ENCODE results near the gene CDC25C. TPM values are rescaled to one million over a fixed set of nuclear protein-coding genes. Genes with fewer than 3 reads are reported as not detected.
A peak's percentile ranks its signal among the peaks of the same experiment; 100 is the strongest.

The CDC25C gene
- total RNA-seq, 1 experiment from 2014 or later = 18.8 TPM

GRCh38 chr5:138241688-138242571, 89.7 kb downstream of the CDC25C start (continued):
- TF ChIP-seq TCF7 (CRISPR knock-in tag; IDR thresholded peaks at IDR 0.05; ENCODE audit: low read depth) (no peak), PRRX2 (CRISPR knock-in tag; IDR thresholded peaks at IDR 0.05) (no peak), NFYB (CRISPR knock-in tag; conservative IDR thresholded peaks at IDR 0.05; ENCODE audit: low read depth) (no peak), TEAD4 (CRISPR knock-in tag; IDR thresholded peaks at IDR 0.05) (no peak), ETV6 (CRISPR knock-in tag; IDR thresholded peaks at IDR 0.05) (no peak), ZNF219 (CRISPR knock-in tag; IDR thresholded peaks at IDR 0.05; ENCODE audit: borderline replicate concordance) (no peak), JUN (CRISPR knock-in tag; IDR thresholded peaks at IDR 0.05) (no peak), ZNF121 (CRISPR knock-in tag; IDR thresholded peaks at IDR 0.05) (no peak), RORB (CRISPR knock-in tag; IDR thresholded peaks at IDR 0.05) (no peak), GTF2I (CRISPR knock-in tag; conservative IDR thresholded peaks at IDR 0.05) (no peak), NR1H2 (CRISPR knock-in tag; IDR thresholded peaks at IDR 0.05) (no peak), NFE2L1 (CRISPR knock-in tag; IDR thresholded peaks at IDR 0.05) (no peak), SOX15 (CRISPR knock-in tag; IDR thresholded peaks at IDR 0.05) (no peak), KAT7 (CRISPR knock-in tag; IDR thresholded peaks at IDR 0.05; ENCODE audit: borderline replicate concordance) (0 out of 2 replicates have a peak, but pooled peaks have one; percentile 43), NR2C2 (CRISPR knock-in tag; IDR thresholded peaks at IDR 0.05) (no peak), HMGXB4 (CRISPR knock-in tag; IDR thresholded peaks at IDR 0.05) (peak; percentile 38; the same call in 1 of the 2 replicates)
- TF ChIP-seq, protein P1, sequence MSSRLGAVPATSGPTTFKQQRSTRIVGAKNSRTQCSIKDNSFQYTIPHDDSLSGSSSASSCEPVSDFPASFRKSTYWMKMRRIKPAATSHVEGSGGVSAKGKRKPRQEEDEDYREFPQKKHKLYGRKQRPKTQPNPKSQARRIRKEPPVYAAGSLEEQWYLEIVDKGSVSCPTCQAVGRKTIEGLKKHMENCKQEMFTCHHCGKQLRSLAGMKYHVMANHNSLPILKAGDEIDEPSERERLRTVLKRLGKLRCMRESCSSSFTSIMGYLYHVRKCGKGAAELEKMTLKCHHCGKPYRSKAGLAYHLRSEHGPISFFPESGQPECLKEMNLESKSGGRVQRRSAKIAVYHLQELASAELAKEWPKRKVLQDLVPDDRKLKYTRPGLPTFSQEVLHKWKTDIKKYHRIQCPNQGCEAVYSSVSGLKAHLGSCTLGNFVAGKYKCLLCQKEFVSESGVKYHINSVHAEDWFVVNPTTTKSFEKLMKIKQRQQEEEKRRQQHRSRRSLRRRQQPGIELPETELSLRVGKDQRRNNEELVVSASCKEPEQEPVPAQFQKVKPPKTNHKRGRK (CRISPR knock-in tag; IDR thresholded peaks at IDR 0.05; ENCODE audit: borderline replicate concordance) = no peak
- TF ChIP-seq, protein P2, sequence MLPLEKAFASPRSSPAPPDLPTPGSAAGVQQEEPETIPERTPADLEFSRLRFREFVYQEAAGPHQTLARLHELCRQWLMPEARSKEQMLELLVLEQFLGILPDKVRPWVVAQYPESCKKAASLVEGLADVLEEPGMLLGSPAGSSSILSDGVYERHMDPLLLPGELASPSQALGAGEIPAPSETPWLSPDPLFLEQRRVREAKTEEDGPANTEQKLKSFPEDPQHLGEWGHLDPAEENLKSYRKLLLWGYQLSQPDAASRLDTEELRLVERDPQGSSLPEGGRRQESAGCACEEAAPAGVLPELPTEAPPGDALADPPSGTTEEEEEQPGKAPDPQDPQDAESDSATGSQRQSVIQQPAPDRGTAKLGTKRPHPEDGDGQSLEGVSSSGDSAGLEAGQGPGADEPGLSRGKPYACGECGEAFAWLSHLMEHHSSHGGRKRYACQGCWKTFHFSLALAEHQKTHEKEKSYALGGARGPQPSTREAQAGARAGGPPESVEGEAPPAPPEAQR (CRISPR knock-in tag; IDR thresholded peaks at IDR 0.05) = no peak
- TF ChIP-seq, protein P3, sequence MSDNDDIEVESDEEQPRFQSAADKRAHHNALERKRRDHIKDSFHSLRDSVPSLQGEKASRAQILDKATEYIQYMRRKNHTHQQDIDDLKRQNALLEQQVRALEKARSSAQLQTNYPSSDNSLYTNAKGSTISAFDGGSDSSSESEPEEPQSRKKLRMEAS (CRISPR knock-in tag; IDR thresholded peaks at IDR 0.05) = peak; percentile 52; the same call in 1 of the 2 replicates
- TF ChIP-seq, protein P4, sequence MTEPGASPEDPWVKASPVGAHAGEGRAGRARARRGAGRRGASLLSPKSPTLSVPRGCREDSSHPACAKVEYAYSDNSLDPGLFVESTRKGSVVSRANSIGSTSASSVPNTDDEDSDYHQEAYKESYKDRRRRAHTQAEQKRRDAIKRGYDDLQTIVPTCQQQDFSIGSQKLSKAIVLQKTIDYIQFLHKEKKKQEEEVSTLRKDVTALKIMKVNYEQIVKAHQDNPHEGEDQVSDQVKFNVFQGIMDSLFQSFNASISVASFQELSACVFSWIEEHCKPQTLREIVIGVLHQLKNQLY (CRISPR knock-in tag; IDR thresholded peaks at IDR 0.05) = no peak

- POLR2A ChIA-PET = interaction anchor here (0.6 to 1.7 kb wide), 3 partner anchors 9 to 371 kb away, joined by 3 to 6 read pairs (median 3); partner anchors contain the start of gene CDC25C
- peaks cover 57% of the 10 kb centered on the region for H3K27me3 Mint-ChIP-seq (ENCODE audit: low read depth)
Observed at GRCh38 chr5:138240650-138241385, 90.8 kb downstream of the CDC25C start.

More at GRCh38 chr5:138240650-138241385, 90.8 kb downstream of the CDC25C start:
- no peaks in the 10 kb centered on the region for H3K9me3 Mint-ChIP-seq
- peaks cover 9% of the 10 kb centered on the region for H3K4me1 Mint-ChIP-seq
- no peak for ATAC-seq
- TF ChIP-seq ZNF317 (CRISPR knock-in tag; IDR thresholded peaks at IDR 0.05; ENCODE audit: borderline replicate concordance, low read depth) (peak; percentile 63; the same call in 1 of the 2 replicates), RORB (CRISPR knock-in tag; IDR thresholded peaks at IDR 0.05) (no peak)
- CTCF ChIA-PET = interaction anchor here (1.6 to 3.1 kb wide), 2 partner anchors 18 to 112 kb away, joined by 3 to 18 read pairs; partner anchors contain the start of gene KDM3B
- no peaks in the 10 kb centered on the region for H3K36me3 Mint-ChIP-seq
- H3K4me3 Mint-ChIP-seq = peak overlapping the region; percentile 64
- DNase-seq (ENCODE audit: low spot score) = no peak
- H3K27ac Mint-ChIP-seq = no peak overlapping the region

Data from WTC11 (cell line).